GDM1 (cell line): ENCODE measurements around the gene TUBB4B.
A peak's percentile ranks its signal among the peaks of the same experiment; 100 is the strongest.
"Not testable (repeated sequence)": the region's sequence is repeated elsewhere in the genome, so short reads cannot be mapped to it uniquely, and the experiment has no call there.

Source experiments
- DNase-seq: peaks from one replicate; lab custom pipeline; 2025; lab: John Stamatoyannopoulos, UW

The TUBB4B gene

GRCh38 chr9:137251490-137252268, 10.6 kb downstream of the TUBB4B start:
- no peak for DNase-seq

- DNase-seq, result no peak
These were observed 11.7 kb downstream of the TUBB4B start for GRCh38 chr9:137252555-137253506.

GRCh38 chr9:137253717-137254623, 12.9 kb downstream of the TUBB4B start:
- DNase-seq, result no peak

GRCh38 chr9:137254624-137255447, 13.7 kb downstream of the TUBB4B start, which contains the start of gene NELFB:
TSS of gene NELFB (plus strand) at chr9:137255327.
- DNase-seq, result peak; percentile 85

- DNase-seq, result no peak
These were observed 14.5 kb downstream of the TUBB4B start for GRCh38 chr9:137255448-137256114.

- DNase-seq, result no peak
These were observed 15.3 kb downstream of the TUBB4B start for GRCh38 chr9:137256362-137256761.

GRCh38 chr9:137256856-137257255, 15.8 kb downstream of the TUBB4B start:
- DNase-seq, result no peak

- DNase-seq, result not testable (repeated sequence)
These were observed 21.3 kb downstream of the TUBB4B start for GRCh38 chr9:137262173-137262908.

GRCh38 chr9:137262909-137263285, 21.8 kb downstream of the TUBB4B start:
- no peak for DNase-seq

GRCh38 chr9:137263506-137263905, 22.4 kb downstream of the TUBB4B start:
- no peak for DNase-seq

- no peak for DNase-seq
These were observed 23.0 kb downstream of the TUBB4B start for GRCh38 chr9:137264067-137264466.

GRCh38 chr9:137265496-137266161, 24.5 kb downstream of the TUBB4B start:
- no peak for DNase-seq

- DNase-seq, result no peak
These were observed 25.1 kb downstream of the TUBB4B start for GRCh38 chr9:137266162-137266527.

- DNase-seq, result no peak
These were observed 25.7 kb downstream of the TUBB4B start for GRCh38 chr9:137266585-137267453.

- no peak for DNase-seq
These were observed 26.9 kb downstream of the TUBB4B start for GRCh38 chr9:137267933-137268355.

GRCh38 chr9:137268538-137269201, 27.6 kb downstream of the TUBB4B start:
- DNase-seq, result peak; percentile 28

GRCh38 chr9:137269231-137269772, 28.2 kb downstream of the TUBB4B start:
- no peak for DNase-seq
